Measurements from ENCODE around the gene MAP2K5. TPM values are rescaled to one million over a fixed set of nuclear protein-coding genes. Genes with fewer than 3 reads are reported as not detected.

The MAP2K5 gene
- total and polyA plus RNA-seq, 9 of the 15 experiments (the other 6 are each of a cell fraction or from before 2014, with no cell fraction given), result 0.41 to 16.5 (median 7.5) TPM

DNA sequence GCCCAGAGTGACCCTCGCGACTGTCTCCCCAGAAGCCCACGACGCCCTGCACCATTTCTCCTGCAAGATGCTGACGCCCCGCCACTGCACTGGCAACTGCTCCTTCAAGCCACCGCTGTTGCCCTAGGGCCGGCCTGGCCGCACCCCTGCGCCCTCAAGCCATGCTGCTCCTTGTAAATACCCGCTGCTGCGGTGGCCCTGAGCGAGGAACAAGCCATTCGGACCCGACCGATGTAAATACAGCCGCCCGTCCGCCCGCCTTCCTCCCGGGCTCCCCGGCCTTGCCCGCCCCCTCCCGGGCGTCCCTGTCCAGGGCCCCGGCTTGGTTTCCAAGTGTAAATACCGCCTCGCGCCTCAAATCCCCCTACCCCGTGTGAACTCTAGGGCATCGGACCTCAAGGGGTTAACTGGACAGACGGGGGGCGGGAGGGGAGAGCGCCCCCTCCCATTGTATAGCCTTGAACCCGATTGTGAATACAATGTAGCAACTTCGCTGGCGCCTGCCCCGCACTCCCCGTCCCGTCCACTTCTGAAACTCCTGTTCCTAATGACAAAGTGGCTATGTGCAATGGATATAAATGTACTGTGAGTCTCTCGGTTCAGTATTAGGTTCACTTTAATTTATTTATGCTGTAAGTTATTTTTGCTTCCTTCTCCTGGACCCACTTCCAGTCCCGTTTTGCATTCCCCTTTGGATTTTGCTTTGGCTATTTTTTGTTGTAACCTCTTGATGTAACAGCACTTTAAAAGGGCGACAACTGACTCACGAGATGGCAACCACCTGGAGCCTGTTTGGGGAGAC is 291.4 kb downstream of the MAP2K5 start (continued):
- TF ChIP-seq, protein P1, sequence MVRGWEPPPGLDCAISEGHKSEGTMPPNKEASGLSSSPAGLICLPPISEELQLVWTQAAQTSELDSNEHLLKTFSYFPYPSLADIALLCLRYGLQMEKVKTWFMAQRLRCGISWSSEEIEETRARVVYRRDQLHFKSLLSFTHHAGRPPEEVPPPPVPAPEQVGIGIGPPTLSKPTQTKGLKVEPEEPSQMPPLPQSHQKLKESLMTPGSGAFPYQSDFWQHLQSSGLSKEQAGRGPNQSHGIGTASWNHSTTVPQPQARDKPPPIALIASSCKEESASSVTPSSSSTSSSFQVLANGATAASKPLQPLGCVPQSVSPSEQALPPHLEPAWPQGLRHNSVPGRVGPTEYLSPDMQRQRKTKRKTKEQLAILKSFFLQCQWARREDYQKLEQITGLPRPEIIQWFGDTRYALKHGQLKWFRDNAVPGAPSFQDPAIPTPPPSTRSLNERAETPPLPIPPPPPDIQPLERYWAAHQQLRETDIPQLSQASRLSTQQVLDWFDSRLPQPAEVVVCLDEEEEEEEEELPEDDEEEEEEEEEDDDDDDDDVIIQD (CRISPR knock-in tag; IDR thresholded peaks at IDR 0.05), result no peak
- TF ChIP-seq, protein P2, sequence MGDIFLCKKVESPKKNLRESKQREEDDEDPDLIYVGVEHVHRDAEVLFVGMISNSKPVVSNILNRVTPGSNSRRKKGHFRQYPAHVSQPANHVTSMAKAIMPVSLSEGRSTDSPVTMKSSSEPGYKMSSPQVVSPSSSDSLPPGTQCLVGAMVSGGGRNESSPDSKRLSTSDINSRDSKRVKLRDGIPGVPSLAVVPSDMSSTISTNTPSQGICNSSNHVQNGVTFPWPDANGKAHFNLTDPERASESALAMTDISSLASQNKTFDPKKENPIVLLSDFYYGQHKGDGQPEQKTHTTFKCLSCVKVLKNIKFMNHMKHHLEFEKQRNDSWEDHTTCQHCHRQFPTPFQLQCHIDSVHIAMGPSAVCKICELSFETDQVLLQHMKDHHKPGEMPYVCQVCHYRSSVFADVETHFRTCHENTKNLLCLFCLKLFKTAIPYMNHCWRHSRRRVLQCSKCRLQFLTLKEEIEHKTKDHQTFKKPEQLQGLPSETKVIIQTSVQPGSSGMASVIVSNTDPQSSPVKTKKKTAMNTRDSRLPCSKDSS (IDR thresholded peaks at IDR 0.05; ENCODE audit: low read depth, partially characterized antibody), result no peak
- TF ChIP-seq, protein P3, sequence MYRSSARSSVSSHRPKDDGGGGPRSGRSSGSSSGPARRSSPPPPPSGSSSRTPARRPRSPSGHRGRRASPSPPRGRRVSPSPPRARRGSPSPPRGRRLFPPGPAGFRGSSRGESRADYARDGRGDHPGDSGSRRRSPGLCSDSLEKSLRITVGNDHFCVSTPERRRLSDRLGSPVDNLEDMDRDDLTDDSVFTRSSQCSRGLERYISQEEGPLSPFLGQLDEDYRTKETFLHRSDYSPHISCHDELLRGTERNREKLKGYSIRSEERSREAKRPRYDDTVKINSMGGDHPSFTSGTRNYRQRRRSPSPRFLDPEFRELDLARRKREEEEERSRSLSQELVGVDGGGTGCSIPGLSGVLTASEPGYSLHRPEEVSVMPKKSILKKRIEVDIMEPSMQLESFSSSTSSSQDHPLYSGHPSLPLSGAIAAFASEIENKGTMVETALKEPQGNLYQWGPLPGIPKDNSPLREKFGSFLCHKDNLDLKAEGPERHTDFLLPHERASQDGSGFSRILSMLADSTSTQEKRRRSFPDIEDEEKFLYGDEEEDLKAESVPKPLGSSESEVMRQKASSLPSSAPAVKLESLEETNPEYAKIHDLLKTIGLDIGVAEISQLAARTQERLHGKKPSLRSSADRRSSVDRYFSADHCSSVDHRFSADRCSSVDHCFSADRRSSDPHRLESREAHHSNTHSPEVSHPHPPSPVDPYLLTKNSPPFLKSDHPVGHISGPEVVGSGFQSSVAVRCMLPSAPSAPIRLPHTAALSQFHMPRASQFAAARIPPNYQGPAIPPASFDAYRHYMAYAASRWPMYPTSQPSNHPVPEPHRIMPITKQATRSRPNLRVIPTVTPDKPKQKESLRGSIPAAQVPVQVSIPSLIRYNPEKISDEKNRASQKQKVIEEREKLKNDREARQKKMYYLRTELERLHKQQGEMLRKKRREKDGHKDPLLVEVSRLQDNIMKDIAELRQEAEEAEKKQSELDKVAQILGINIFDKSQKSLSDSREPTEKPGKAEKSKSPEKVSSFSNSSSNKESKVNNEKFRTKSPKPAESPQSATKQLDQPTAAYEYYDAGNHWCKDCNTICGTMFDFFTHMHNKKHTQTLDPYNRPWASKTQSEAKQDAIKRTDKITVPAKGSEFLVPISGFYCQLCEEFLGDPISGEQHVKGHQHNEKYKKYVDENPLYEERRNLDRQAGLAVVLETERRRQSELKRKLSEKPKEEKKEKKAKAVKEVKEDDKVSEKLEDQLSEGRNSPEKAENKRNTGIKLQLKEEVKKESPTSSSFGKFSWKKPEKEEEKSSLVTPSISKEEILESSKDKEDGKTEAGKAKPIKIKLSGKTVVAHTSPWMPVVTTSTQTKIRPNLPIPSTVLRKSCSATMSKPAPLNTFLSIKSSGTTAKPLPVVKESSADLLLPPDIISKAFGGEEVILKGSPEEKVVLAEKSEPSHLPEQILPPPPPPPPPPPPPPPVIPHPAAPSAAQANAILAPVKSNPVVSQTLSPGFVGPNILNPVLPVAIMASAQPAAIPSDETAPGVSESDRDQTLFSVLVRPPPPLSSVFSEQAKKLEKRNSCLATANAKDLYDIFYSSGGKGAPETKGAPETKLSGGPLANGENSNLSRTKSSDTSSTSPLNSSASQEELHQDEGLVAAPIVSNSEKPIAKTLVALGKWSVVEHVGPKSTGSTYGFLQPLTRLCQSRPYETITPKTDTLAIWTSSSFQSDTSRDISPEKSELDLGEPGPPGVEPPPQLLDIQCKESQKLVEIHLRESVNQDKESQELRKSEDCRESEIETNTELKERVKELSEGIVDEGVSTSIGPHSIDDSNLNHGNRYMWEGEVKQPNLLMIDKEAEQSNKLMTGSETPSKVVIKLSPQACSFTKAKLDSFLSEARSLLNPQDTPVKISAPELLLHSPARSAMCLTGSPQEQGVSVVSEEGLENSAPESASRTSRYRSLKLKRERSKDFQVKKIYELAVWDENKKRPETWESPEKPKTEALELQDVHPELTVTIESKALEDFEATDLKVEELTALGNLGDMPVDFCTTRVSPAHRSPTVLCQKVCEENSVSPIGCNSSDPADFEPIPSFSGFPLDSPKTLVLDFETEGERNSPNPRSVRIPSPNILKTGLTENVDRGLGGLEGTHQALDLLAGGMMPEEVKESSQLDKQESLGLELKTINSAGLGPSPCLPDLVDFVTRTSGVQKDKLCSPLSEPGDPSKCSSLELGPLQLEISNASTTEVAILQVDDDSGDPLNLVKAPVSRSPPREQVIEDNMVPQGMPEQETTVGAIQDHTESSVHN (IDR thresholded peaks at IDR 0.05; ENCODE audit: borderline replicate concordance in 1 of 2, low read depth in 1 of 2), result no peak
- TF ChIP-seq FOXM1 (IDR thresholded peaks at IDR 0.05; ENCODE audit: low read depth) (no peak), FOXM1 (CRISPR knock-in tag; IDR thresholded peaks at IDR 0.05; ENCODE audit: low read depth) (no peak), XRCC4 (IDR thresholded peaks at IDR 0.05; ENCODE audit: extremely low read depth, insufficient read depth, insufficient read length) (no peak), FOXA3 (CRISPR knock-in tag; conservative IDR thresholded peaks at IDR 0.05 in 1 of 2, IDR thresholded peaks at IDR 0.05 in 1 of 2) (peak in 1 of 2 experiments; percentile 51; a peak in 1 of 4 replicates)
- TF ChIP-seq, protein P4, sequence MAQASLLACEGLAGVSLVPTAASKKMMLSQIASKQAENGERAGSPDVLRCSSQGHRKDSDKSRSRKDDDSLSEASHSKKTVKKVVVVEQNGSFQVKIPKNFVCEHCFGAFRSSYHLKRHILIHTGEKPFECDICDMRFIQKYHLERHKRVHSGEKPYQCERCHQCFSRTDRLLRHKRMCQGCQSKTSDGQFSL (CRISPR knock-in tag; IDR thresholded peaks at IDR 0.05), result no peak
- TF ChIP-seq, protein P4 (tag; IDR thresholded peaks at IDR 0.05), result no peak
- TF ChIP-seq, protein P5, sequence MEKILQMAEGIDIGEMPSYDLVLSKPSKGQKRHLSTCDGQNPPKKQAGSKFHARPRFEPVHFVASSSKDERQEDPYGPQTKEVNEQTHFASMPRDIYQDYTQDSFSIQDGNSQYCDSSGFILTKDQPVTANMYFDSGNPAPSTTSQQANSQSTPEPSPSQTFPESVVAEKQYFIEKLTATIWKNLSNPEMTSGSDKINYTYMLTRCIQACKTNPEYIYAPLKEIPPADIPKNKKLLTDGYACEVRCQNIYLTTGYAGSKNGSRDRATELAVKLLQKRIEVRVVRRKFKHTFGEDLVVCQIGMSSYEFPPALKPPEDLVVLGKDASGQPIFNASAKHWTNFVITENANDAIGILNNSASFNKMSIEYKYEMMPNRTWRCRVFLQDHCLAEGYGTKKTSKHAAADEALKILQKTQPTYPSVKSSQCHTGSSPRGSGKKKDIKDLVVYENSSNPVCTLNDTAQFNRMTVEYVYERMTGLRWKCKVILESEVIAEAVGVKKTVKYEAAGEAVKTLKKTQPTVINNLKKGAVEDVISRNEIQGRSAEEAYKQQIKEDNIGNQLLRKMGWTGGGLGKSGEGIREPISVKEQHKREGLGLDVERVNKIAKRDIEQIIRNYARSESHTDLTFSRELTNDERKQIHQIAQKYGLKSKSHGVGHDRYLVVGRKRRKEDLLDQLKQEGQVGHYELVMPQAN (IDR thresholded peaks at IDR 0.05; ENCODE audit: borderline replicate concordance), result no peak
